Stimulated activated CD8-positive, alpha-beta memory T cell treated with anti-CD3 and anti-CD28 coated beads, Interleukin-4, amount 100 ng/mL, for 1 hour (primary cell): ENCODE measurements around the gene ADAMTS6.
"Not testable (repeated sequence)": the region's sequence is repeated elsewhere in the genome, so short reads cannot be mapped to it uniquely, and the experiment has no call there.

Experiments
- DNase-seq, 2 donors: peaks; one replicate each; pipeline ENCODE4 v3.0.0-alpha.2; 2020; ENCODE audit warnings: low read depth in 2 of 2, low spot score in 1 of 2

Gene ADAMTS6

GRCh38 chr5:65203746-65204145, 278.0 kb downstream of the ADAMTS6 start:
- DNase-seq = no peak

GRCh38 chr5:65199993-65200675, 281.6 kb downstream of the ADAMTS6 start:
- no peak for DNase-seq

- DNase-seq = no peak
These were observed 283.1 kb downstream of the ADAMTS6 start for GRCh38 chr5:65198456-65199120.

GRCh38 chr5:65197531-65198455, 283.9 kb downstream of the ADAMTS6 start:
- no peak for DNase-seq

GRCh38 chr5:65194871-65195270, 286.8 kb downstream of the ADAMTS6 start:
- no peak for DNase-seq

- DNase-seq = no peak
These were observed 289.4 kb downstream of the ADAMTS6 start for GRCh38 chr5:65192331-65192730.

- no peak for DNase-seq
These were observed 290.1 kb downstream of the ADAMTS6 start for GRCh38 chr5:65191554-65192135.

GRCh38 chr5:65190328-65191053, 291.2 kb downstream of the ADAMTS6 start:
- no peak for DNase-seq

GRCh38 chr5:65186646-65187227, 295.0 kb downstream of the ADAMTS6 start:
- DNase-seq = no peak

- no peak for DNase-seq
These were observed 296.3 kb downstream of the ADAMTS6 start for GRCh38 chr5:65185468-65185867.

GRCh38 chr5:65184780-65185179, 296.9 kb downstream of the ADAMTS6 start:
- DNase-seq = no peak

GRCh38 chr5:65174231-65174630, 307.5 kb downstream of the ADAMTS6 start:
- not testable (repeated sequence) for DNase-seq

- DNase-seq = no peak
These were observed 308.6 kb downstream of the ADAMTS6 start for GRCh38 chr5:65173130-65173525.

GRCh38 chr5:65172486-65173129, 309.1 kb downstream of the ADAMTS6 start:
- DNase-seq = no peak

GRCh38 chr5:65171645-65172044, 310.1 kb downstream of the ADAMTS6 start:
- no peak for DNase-seq

GRCh38 chr5:65163698-65164097, 318.0 kb downstream of the ADAMTS6 start:
- DNase-seq = no peak

GRCh38 chr5:65161655-65162054, 320.1 kb downstream of the ADAMTS6 start:
- no peak for DNase-seq

- no peak for DNase-seq
These were observed 323.7 kb downstream of the ADAMTS6 start for GRCh38 chr5:65157906-65158603.

- no peak for DNase-seq
These were observed 324.8 kb downstream of the ADAMTS6 start for GRCh38 chr5:65156933-65157332.
